ENCODE results near the gene SULT1C3.

The SULT1C3 gene

GRCh38 chr2:108301558-108301957 lies 61.8 kb downstream of the SULT1C3 start:
- in situ Hi-C loops (cut with MboI; ENCODE audit: low sequenced_read_pairs) = no loop called here

GRCh38 chr2:108304975-108305374 lies 65.2 kb downstream of the SULT1C3 start:
- in situ Hi-C loops (cut with MboI; ENCODE audit: low sequenced_read_pairs) = no loop called here

GRCh38 chr2:108305901-108306300 lies 66.1 kb downstream of the SULT1C3 start:
- in situ Hi-C loops (cut with MboI; ENCODE audit: low sequenced_read_pairs) = no loop called here

GRCh38 chr2:108309903-108310302 lies 70.1 kb downstream of the SULT1C3 start:
- in situ Hi-C loops (cut with MboI; ENCODE audit: low sequenced_read_pairs) = no loop called here
